Measurements from ENCODE around the gene AFM. TPM values are rescaled to one million over a fixed set of nuclear protein-coding genes. Genes with fewer than 3 reads are reported as not detected.

Gene AFM
- total RNA-seq, 6 experiments from 2014 or later: not detected

- H3K4me3 Mint-ChIP-seq: no peak overlapping the region
- no peaks in the 10 kb centered on the region for H3K9me3 Mint-ChIP-seq
- DNase-seq: no peak
- H3K27me3 Mint-ChIP-seq (ENCODE audit: insufficient read depth): peaks cover 2% of the 10 kb centered on the region; the same call in 1 of the 2 replicates
- TF ChIP-seq CTCF (IDR thresholded peaks at IDR 0.05): no peak
- H3K27ac Mint-ChIP-seq: no peak overlapping the region
- H3K4me1 Mint-ChIP-seq (ENCODE audit: low read depth): peaks cover 14% of the 10 kb centered on the region
- no peaks in the 10 kb centered on the region for H3K36me3 Mint-ChIP-seq (ENCODE audit: low read depth)
Observed at GRCh38 chr4:73439445-73439844, 42.1 kb upstream of the AFM start.

- Mint-ChIP-seq H3K27ac (no peak overlapping the region), H3K27me3 (ENCODE audit: insufficient read depth) (peaks cover 2% of the 10 kb centered on the region; the same call in 1 of the 2 replicates), H3K4me1 (ENCODE audit: low read depth) (peaks cover 14% of the 10 kb centered on the region), H3K36me3 (ENCODE audit: low read depth) (no peaks in the 10 kb centered on the region), H3K4me3 (no peak overlapping the region), H3K9me3 (no peaks in the 10 kb centered on the region)
- no peak for TF ChIP-seq CTCF (IDR thresholded peaks at IDR 0.05)
- no peak for DNase-seq
Observed at GRCh38 chr4:73439991-73440390, 41.6 kb upstream of the AFM start.

DNA sequence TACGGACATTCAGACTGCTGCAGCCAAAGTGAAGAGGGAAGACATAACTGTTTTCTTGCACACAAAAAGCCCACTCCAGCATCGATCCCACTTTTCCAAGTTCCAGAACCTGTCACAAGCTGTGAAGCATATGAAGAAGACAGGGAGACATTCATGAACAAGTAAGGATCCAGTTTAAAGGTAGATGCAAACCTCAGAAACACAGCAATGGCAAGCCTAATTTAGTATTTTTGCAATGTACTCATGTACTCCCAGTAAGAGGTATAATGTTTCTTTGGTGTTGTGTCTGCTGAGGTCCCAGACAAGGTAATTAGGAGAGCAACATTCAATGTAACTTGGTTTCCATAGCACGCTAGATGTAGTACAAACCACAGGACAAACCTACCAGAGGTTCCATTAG is 40.9 kb upstream of the AFM start:
- H3K27ac Mint-ChIP-seq: no peak overlapping the region
- DNase-seq: no peak
- H3K4me1 Mint-ChIP-seq (ENCODE audit: low read depth): peaks cover 14% of the 10 kb centered on the region
- TF ChIP-seq CTCF (IDR thresholded peaks at IDR 0.05): no peak
- no peaks in the 10 kb centered on the region for H3K27me3 Mint-ChIP-seq (ENCODE audit: insufficient read depth)
- no peaks in the 10 kb centered on the region for H3K9me3 Mint-ChIP-seq
- no peak overlapping the region for H3K4me3 Mint-ChIP-seq
- H3K36me3 Mint-ChIP-seq (ENCODE audit: low read depth): no peaks in the 10 kb centered on the region

- DNase-seq: no peak
- TF ChIP-seq CTCF (IDR thresholded peaks at IDR 0.05): no peak
- H3K4me3 Mint-ChIP-seq: peak overlapping the region; percentile 78
- peaks cover 23% of the 10 kb centered on the region for H3K4me1 Mint-ChIP-seq (ENCODE audit: low read depth)
- no peak overlapping the region for H3K27ac Mint-ChIP-seq
- no peaks in the 10 kb centered on the region for H3K9me3 Mint-ChIP-seq
- H3K27me3 Mint-ChIP-seq (ENCODE audit: insufficient read depth): no peaks in the 10 kb centered on the region
- H3K36me3 Mint-ChIP-seq (ENCODE audit: low read depth): no peaks in the 10 kb centered on the region
Observed at GRCh38 chr4:73442275-73442674, 39.3 kb upstream of the AFM start.

DNA sequence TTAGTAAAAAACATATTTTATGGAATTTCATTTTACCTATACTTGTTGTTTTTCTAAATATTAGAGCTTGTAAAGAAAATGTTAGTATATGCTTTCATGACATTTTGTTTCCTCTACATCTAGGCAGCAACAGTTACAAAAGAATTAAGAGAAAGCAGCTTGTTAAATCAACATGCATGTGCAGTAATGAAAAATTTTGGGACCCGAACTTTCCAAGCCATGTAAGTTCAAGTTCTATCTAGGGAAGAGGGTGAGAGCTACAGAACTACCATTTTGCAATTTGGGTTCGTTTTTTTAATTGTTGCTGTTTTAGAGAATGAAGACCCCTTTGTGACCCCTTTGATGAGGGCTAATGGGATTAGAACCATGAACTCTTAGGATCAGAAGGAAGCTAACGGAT is 38.3 kb upstream of the AFM start:
- TF ChIP-seq CTCF (IDR thresholded peaks at IDR 0.05): no peak
- Mint-ChIP-seq H3K4me3 (no peak overlapping the region), H3K36me3 (ENCODE audit: low read depth) (no peaks in the 10 kb centered on the region), H3K9me3 (no peaks in the 10 kb centered on the region), H3K4me1 (ENCODE audit: low read depth) (peaks cover 33% of the 10 kb centered on the region), H3K27me3 (ENCODE audit: insufficient read depth) (no peaks in the 10 kb centered on the region), H3K27ac (no peak overlapping the region)
- no peak for DNase-seq
